GM23338 (cell line): ENCODE measurements around the gene THAP9.

Experiments
- EZH2 ChIP-seq: fragments of 200-600 bp; sonication (generic); IDR thresholded peaks from one replicate; pipeline ENCODE4 v1.8.0; 2017; ENCODE audit warnings: antibody characterized with exemption, mild to moderate bottlenecking, low read depth; ENCODE audit not compliant: unreplicated experiment
- POLR2AphosphoS5 ChIP-seq: IDR thresholded peaks from 2 replicates; pipeline ENCODE4 v1.6.1; 2016; ENCODE audit warnings: antibody characterized with exemption, low read depth
- STAT1 ChIP-seq: IDR thresholded peaks from one replicate; pipeline ENCODE4 v1.6.1; 2016; ENCODE audit warnings: antibody characterized with exemption; ENCODE audit not compliant: unreplicated experiment
- TF ChIP-seq, protein P1 (sequence below), 2 experiments: fragments of 200-600 bp in 1 of 2; sonication (generic) in 1 of 2; conservative IDR thresholded peaks; 2 replicates each; pipeline versions ENCODE4 v1.5.1 to v1.6.1; 2016 to 2017; ENCODE audit warnings: antibody characterized with exemption in 2 of 2, low read depth in 2 of 2, mild to moderate bottlenecking in 2 of 2, moderate library complexity in 1 of 2
- TF ChIP-seq, protein P2 (sequence below): IDR thresholded peaks from one replicate; pipeline ENCODE4 v1.6.1; 2018; ENCODE audit warnings: antibody characterized with exemption; ENCODE audit not compliant: unreplicated experiment

GRCh38 chr4:82865592-82865991 lies 34.9 kb upstream of the THAP9 start:
- TF ChIP-seq, protein P1, sequence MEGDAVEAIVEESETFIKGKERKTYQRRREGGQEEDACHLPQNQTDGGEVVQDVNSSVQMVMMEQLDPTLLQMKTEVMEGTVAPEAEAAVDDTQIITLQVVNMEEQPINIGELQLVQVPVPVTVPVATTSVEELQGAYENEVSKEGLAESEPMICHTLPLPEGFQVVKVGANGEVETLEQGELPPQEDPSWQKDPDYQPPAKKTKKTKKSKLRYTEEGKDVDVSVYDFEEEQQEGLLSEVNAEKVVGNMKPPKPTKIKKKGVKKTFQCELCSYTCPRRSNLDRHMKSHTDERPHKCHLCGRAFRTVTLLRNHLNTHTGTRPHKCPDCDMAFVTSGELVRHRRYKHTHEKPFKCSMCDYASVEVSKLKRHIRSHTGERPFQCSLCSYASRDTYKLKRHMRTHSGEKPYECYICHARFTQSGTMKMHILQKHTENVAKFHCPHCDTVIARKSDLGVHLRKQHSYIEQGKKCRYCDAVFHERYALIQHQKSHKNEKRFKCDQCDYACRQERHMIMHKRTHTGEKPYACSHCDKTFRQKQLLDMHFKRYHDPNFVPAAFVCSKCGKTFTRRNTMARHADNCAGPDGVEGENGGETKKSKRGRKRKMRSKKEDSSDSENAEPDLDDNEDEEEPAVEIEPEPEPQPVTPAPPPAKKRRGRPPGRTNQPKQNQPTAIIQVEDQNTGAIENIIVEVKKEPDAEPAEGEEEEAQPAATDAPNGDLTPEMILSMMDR (conservative IDR thresholded peaks at IDR 0.05; ENCODE audit: low read depth in 2 of 2): no peak
- no peak for TF ChIP-seq EZH2
- TF ChIP-seq POLR2AphosphoS5: no peak
- no peak for TF ChIP-seq STAT1
- TF ChIP-seq, protein P2, sequence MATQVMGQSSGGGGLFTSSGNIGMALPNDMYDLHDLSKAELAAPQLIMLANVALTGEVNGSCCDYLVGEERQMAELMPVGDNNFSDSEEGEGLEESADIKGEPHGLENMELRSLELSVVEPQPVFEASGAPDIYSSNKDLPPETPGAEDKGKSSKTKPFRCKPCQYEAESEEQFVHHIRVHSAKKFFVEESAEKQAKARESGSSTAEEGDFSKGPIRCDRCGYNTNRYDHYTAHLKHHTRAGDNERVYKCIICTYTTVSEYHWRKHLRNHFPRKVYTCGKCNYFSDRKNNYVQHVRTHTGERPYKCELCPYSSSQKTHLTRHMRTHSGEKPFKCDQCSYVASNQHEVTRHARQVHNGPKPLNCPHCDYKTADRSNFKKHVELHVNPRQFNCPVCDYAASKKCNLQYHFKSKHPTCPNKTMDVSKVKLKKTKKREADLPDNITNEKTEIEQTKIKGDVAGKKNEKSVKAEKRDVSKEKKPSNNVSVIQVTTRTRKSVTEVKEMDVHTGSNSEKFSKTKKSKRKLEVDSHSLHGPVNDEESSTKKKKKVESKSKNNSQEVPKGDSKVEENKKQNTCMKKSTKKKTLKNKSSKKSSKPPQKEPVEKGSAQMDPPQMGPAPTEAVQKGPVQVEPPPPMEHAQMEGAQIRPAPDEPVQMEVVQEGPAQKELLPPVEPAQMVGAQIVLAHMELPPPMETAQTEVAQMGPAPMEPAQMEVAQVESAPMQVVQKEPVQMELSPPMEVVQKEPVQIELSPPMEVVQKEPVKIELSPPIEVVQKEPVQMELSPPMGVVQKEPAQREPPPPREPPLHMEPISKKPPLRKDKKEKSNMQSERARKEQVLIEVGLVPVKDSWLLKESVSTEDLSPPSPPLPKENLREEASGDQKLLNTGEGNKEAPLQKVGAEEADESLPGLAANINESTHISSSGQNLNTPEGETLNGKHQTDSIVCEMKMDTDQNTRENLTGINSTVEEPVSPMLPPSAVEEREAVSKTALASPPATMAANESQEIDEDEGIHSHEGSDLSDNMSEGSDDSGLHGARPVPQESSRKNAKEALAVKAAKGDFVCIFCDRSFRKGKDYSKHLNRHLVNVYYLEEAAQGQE: no peak
